HepG2 (cell line): ENCODE measurements around the gene IFNLR1. TPM values are rescaled to one million over a fixed set of nuclear protein-coding genes. Genes with fewer than 3 reads are reported as not detected.

Source experiments
- BCL3 ChIP-seq: sonication (generic); formaldehyde crosslinking; IDR thresholded peaks from 2 replicates; pipeline ENCODE4 v1.5.1; 2020; ENCODE audit warnings: mild to moderate bottlenecking, missing genetic modification reagents, moderate library complexity
- CBFB ChIP-seq: sonication (generic); formaldehyde crosslinking; IDR thresholded peaks from 2 replicates; pipeline ENCODE4 v1.4.0; 2020; ENCODE audit warnings: missing genetic modification reagents
- ETV6 ChIP-seq: sonication (generic); formaldehyde crosslinking; conservative IDR thresholded peaks from 2 replicates; pipeline ENCODE4 v1.4.0; 2020; ENCODE audit warnings: missing genetic modification reagents
- FOXP1 ChIP-seq, 2 experiments: fragments of 450-650 bp in 1 of 2; IDR thresholded peaks; 2 replicates each; pipeline ENCODE4 v1.6.1; 2017 to 2018; ENCODE audit warnings: antibody characterized with exemption in 1 of 2
- HNF4A ChIP-seq: sonication (generic); formaldehyde crosslinking; IDR thresholded peaks from 2 replicates; pipeline ENCODE4 v1.4.0; 2020; ENCODE audit warnings: missing genetic modification reagents
- HNRNPL ChIP-seq: fragments of 200-400 bp; formaldehyde crosslinking; IDR thresholded peaks from 2 replicates; pipeline ENCODE4 v1.6.1; 2017; ENCODE audit warnings: mild to moderate bottlenecking, low read depth, low read length
- MIXL1 ChIP-seq: IDR thresholded peaks from 2 replicates; pipeline ENCODE4 v1.6.1; 2016
- RAD51 ChIP-seq: fragments of 450-650 bp; IDR thresholded peaks from 2 replicates; pipeline ENCODE4 v1.6.1; 2016; ENCODE audit warnings: borderline replicate concordance
- RBAK ChIP-seq: sonication (generic); formaldehyde crosslinking; IDR thresholded peaks from 2 replicates; pipeline ENCODE4 v1.5.1; 2020; ENCODE audit warnings: mild to moderate bottlenecking, missing genetic modification reagents
- SCMH1 ChIP-seq: sonication (generic); formaldehyde crosslinking; IDR thresholded peaks from 2 replicates; pipeline ENCODE4 v1.9.0; 2021; ENCODE audit warnings: missing genetic modification reagents, mild to moderate bottlenecking, borderline replicate concordance
- ZBTB10 ChIP-seq: sonication (generic); formaldehyde crosslinking; IDR thresholded peaks from 2 replicates; pipeline ENCODE4 v1.4.0; 2020; ENCODE audit warnings: missing genetic modification reagents, borderline replicate concordance
- ZBTB7A ChIP-seq: sonication (generic); formaldehyde crosslinking; IDR thresholded peaks from 2 replicates; pipeline ENCODE4 v1.8.0; 2022; ENCODE audit warnings: mild to moderate bottlenecking, missing genetic modification reagents
- ZFY ChIP-seq: sonication (generic); formaldehyde crosslinking; IDR thresholded peaks from 2 replicates; pipeline ENCODE4 v1.4.0; 2020; ENCODE audit warnings: missing genetic modification reagents
- ZNF230 ChIP-seq: sonication (generic); formaldehyde crosslinking; IDR thresholded peaks from 2 replicates; pipeline ENCODE4 v1.4.0; 2020; ENCODE audit warnings: mild to moderate bottlenecking, missing genetic modification reagents
- ZNF501 ChIP-seq: sonication (generic); formaldehyde crosslinking; IDR thresholded peaks from 2 replicates; pipeline ENCODE4 v1.5.1; 2020; ENCODE audit warnings: mild to moderate bottlenecking, moderate library complexity, missing genetic modification reagents
- ZSCAN9 ChIP-seq: IDR thresholded peaks from 2 replicates; pipeline ENCODE4 v1.6.1; 2016; ENCODE audit warnings: borderline replicate concordance
- ZZZ3 ChIP-seq: sonication (generic); formaldehyde crosslinking; IDR thresholded peaks from 2 replicates; pipeline ENCODE4 v1.4.0; 2020; ENCODE audit warnings: missing genetic modification reagents, mild to moderate bottlenecking, borderline replicate concordance
- polyA plus RNA-seq, 8 experiments: library from polyadenylated mRNA; depleted of rRNA in 3 of 8; stranded (reverse) in 7 of 8; unstranded in 1 of 8; fragments of >200 nt; fragmentation: Illumina TruSeq in 4 of 8; extraction: Trizol in 4 of 8; gene quantifications; 2 replicates each; pipeline versions ENCODE4 v1.2.1 to v1.2.3, GENCODE V29; 2011 to 2016; ENCODE audit warnings: low read depth in 4 of 8, missing spikeins in 1 of 8, mixed read lengths in 1 of 8; ENCODE audit not compliant: insufficient read depth in 1 of 8
- total RNA-seq, 5 experiments: library from RNA; depleted of rRNA; stranded (reverse); fragments of >200 nt; fragmentation: Illumina TruSeq; extraction: Trizol; gene quantifications; 2 replicates each; pipeline ENCODE4 v1.2.3, GENCODE V29; 2016; ENCODE audit warnings: low read depth in 1 of 5
- TF ChIP-seq, protein P1 (sequence below), 2 experiments: sonication (generic) in 1 of 2; formaldehyde crosslinking in 1 of 2; IDR thresholded peaks; 2 replicates each; pipeline versions ENCODE4 v1.4.0 to v1.6.1; 2018 to 2020; ENCODE audit warnings: missing genetic modification reagents in 2 of 2, borderline replicate concordance in 1 of 2, low read depth in 1 of 2, mild to moderate bottlenecking in 1 of 2, missing biosample characterization in 1 of 2
- TF ChIP-seq, protein P2 (sequence below): sonication (generic); formaldehyde crosslinking; IDR thresholded peaks from 2 replicates; pipeline ENCODE4 v1.8.0; 2022; ENCODE audit warnings: low read depth, missing genetic modification reagents

IFNLR1 gene
- total and polyA plus RNA-seq, 2 of the 13 experiments (the other 11 are each of a cell fraction or from before 2014, with no cell fraction given) = 3.8 to 8.5 TPM

- TF ChIP-seq ZBTB10 (no peak), RBAK (CRISPR knock-in tag) (no peak), HNF4A (CRISPR knock-in tag) (no peak), ZFY (CRISPR knock-in tag) (no peak), SCMH1 (CRISPR knock-in tag) (no peak), CBFB (CRISPR knock-in tag) (0 out of 2 replicates have a peak, but pooled peaks have one; percentile 42), ZNF501 (0 out of 2 replicates have a peak, but pooled peaks have one; percentile 39), ZBTB7A (CRISPR knock-in tag) (no peak), MIXL1 (CRISPR knock-in tag) (0 out of 2 replicates have a peak, but pooled peaks have one; percentile 35), FOXP1 (IDR thresholded peaks at IDR 0.05) (no peak), FOXP1 (CRISPR knock-in tag; IDR thresholded peaks at IDR 0.05) (no peak), ZZZ3 (no peak), HNRNPL (no peak), ZSCAN9 (CRISPR knock-in tag) (no peak), ETV6 (CRISPR knock-in tag) (no peak), BCL3 (CRISPR knock-in tag) (no peak), RAD51 (no peak), ZNF230 (CRISPR knock-in tag) (0 out of 2 replicates have a peak, but pooled peaks have one; percentile 11)
- TF ChIP-seq, protein P1, sequence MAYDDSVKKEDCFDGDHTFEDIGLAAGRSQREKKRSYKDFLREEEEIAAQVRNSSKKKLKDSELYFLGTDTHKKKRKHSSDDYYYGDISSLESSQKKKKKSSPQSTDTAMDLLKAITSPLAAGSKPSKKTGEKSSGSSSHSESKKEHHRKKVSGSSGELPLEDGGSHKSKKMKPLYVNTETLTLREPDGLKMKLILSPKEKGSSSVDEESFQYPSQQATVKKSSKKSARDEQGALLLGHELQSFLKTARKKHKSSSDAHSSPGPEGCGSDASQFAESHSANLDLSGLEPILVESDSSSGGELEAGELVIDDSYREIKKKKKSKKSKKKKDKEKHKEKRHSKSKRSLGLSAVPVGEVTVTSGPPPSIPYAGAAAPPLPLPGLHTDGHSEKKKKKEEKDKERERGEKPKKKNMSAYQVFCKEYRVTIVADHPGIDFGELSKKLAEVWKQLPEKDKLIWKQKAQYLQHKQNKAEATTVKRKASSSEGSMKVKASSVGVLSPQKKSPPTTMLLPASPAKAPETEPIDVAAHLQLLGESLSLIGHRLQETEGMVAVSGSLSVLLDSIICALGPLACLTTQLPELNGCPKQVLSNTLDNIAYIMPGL (CRISPR knock-in tag; IDR thresholded peaks at IDR 0.05; ENCODE audit: borderline replicate concordance in 1 of 2, low read depth in 1 of 2) = peak; percentile 52 to 84; a peak in 3 of 4 replicates
- TF ChIP-seq, protein P2, sequence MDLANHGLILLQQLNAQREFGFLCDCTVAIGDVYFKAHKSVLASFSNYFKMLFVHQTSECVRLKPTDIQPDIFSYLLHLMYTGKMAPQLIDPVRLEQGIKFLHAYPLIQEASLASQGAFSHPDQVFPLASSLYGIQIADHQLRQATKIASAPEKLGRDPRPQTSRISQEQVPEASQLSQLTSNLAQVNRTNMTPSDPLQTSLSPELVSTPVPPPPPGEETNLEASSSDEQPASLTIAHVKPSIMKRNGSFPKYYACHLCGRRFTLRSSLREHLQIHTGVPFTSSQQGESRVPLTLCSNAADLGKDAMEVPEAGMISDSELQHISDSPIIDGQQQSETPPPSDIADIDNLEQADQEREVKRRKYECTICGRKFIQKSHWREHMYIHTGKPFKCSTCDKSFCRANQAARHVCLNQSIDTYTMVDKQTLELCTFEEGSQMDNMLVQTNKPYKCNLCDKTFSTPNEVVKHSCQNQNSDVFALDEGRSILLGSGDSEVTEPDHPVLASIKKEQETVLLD (CRISPR knock-in tag) = no peak
Measured at GRCh38 chr1:24111996-24112779, 74.9 kb downstream of the IFNLR1 start, which contains the start of gene MYOM3 (continued).
